ENCODE data around the gene GAS7. TPM values are rescaled to one million over a fixed set of nuclear protein-coding genes. Genes with fewer than 3 reads are reported as not detected.

GAS7 gene
- total and polyA plus RNA-seq, 2 of the 13 experiments (the other 11 are each of a cell fraction or from before 2014, with no cell fraction given): 1.0 to 5.2 TPM

GRCh38 chr17:10171122-10171571, 27.3 kb downstream of the GAS7 start:
- H2AFZ ChIP-seq (ENCODE audit: low read length): no peak overlapping the region
- intact Hi-C loops (cut with micrococcal nuclease; ENCODE audit: unreplicated experiment) (no loop called here), in situ Hi-C loops (cut with HindIII; ENCODE audit: extremely low pct_ligation_motif_present, low pct_unique_long_range_greater_than_20kb) (no loop called here)
- H4K20me1 ChIP-seq (ENCODE audit: insufficient read depth, low read length): no peaks in the 10 kb centered on the region
- ChIA-PET POLR2A (no interaction called here), CTCF (ENCODE audit: low intra/inter-chr PET ratio, low total read pairs) (no interaction called here)
- 7% methylated on average over 8 of the region's 8 CpGs for WGBS (ENCODE audit: low lambda C conversion rate)
- H3K9me3 ChIP-seq (ENCODE audit: low read length): no peaks in the 10 kb centered on the region
- no peaks in the 10 kb centered on the region for H3K36me3 ChIP-seq (replicated peaks in 1 of 2; ENCODE audit: control insufficient read depth in 1 of 2, insufficient read depth in 2 of 2, low read length in 2 of 2)
- no peak overlapping the region for H3K9ac ChIP-seq (ENCODE audit: insufficient read depth, low read depth, low read length)
- no TSS peak for BruUV-seq (replicated peaks)
- FAIRE-seq: no peak
- H3K27me3 ChIP-seq (ENCODE audit: control insufficient read depth in 1 of 2, insufficient read depth in 2 of 2, low read length in 2 of 2): peaks cover 0 to 21% of the 10 kb centered on the region in 2 experiments; a peak in 2 of 5 replicates
- H3K79me2 ChIP-seq (ENCODE audit: insufficient read depth, low read length): no peaks in the 10 kb centered on the region
- no peak for TF ChIP-seq MED13 (CRISPR knock-in tag; IDR thresholded peaks at IDR 0.05)
- no peak for TF ChIP-seq ATRX (CRISPR knock-in tag; IDR thresholded peaks at IDR 0.05; ENCODE audit: borderline replicate concordance)
- TF ChIP-seq ZNF296 (CRISPR knock-in tag; conservative IDR thresholded peaks at IDR 0.05): no peak
- TF ChIP-seq, protein P1, sequence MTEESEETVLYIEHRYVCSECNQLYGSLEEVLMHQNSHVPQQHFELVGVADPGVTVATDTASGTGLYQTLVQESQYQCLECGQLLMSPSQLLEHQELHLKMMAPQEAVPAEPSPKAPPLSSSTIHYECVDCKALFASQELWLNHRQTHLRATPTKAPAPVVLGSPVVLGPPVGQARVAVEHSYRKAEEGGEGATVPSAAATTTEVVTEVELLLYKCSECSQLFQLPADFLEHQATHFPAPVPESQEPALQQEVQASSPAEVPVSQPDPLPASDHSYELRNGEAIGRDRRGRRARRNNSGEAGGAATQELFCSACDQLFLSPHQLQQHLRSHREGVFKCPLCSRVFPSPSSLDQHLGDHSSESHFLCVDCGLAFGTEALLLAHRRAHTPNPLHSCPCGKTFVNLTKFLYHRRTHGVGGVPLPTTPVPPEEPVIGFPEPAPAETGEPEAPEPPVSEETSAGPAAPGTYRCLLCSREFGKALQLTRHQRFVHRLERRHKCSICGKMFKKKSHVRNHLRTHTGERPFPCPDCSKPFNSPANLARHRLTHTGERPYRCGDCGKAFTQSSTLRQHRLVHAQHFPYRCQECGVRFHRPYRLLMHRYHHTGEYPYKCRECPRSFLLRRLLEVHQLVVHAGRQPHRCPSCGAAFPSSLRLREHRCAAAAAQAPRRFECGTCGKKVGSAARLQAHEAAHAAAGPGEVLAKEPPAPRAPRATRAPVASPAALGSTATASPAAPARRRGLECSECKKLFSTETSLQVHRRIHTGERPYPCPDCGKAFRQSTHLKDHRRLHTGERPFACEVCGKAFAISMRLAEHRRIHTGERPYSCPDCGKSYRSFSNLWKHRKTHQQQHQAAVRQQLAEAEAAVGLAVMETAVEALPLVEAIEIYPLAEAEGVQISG (CRISPR knock-in tag; IDR thresholded peaks at IDR 0.05): no peak
- no peak for TF ChIP-seq PAXIP1 (CRISPR knock-in tag; conservative IDR thresholded peaks at IDR 0.05)
- TF ChIP-seq ZNF780A (CRISPR knock-in tag; IDR thresholded peaks at IDR 0.05): no peak
- TF ChIP-seq ZNF816 (CRISPR knock-in tag; IDR thresholded peaks at IDR 0.05; ENCODE audit: borderline replicate concordance): no peak
- TF ChIP-seq TGIF2 (CRISPR knock-in tag; IDR thresholded peaks at IDR 0.05): no peak
- no peak for TF ChIP-seq PLRG1 (conservative IDR thresholded peaks at IDR 0.05)
- TF ChIP-seq, protein P2, sequence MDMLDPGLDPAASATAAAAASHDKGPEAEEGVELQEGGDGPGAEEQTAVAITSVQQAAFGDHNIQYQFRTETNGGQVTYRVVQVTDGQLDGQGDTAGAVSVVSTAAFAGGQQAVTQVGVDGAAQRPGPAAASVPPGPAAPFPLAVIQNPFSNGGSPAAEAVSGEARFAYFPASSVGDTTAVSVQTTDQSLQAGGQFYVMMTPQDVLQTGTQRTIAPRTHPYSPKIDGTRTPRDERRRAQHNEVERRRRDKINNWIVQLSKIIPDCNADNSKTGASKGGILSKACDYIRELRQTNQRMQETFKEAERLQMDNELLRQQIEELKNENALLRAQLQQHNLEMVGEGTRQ (IDR thresholded peaks at IDR 0.05; ENCODE audit: low read depth, low read length): no peak
- TF ChIP-seq, protein P2 (CRISPR knock-in tag; IDR thresholded peaks at IDR 0.05; ENCODE audit: borderline replicate concordance): no peak
- no peak for TF ChIP-seq CENPBD1 (CRISPR knock-in tag; IDR thresholded peaks at IDR 0.05; ENCODE audit: borderline replicate concordance, low read depth)
- no peak for TF ChIP-seq ZNF619 (CRISPR knock-in tag; IDR thresholded peaks at IDR 0.05)
- TF ChIP-seq NFYB (CRISPR knock-in tag; IDR thresholded peaks at IDR 0.05): no peak
- no peak for TF ChIP-seq ZMYM2 (CRISPR knock-in tag; IDR thresholded peaks at IDR 0.05)
- ATAC-seq: no peak
- no peak overlapping the region for H3K27ac ChIP-seq (ENCODE audit: extremely low read length, insufficient read depth, low read length)
- no peak for DNase-seq (ENCODE audit: low spot score)
- no peak overlapping the region for H3K4me2 ChIP-seq (ENCODE audit: low read depth, low read length)
- H3K4me3 ChIP-seq (replicated peaks in 1 of 3; ENCODE audit: insufficient read depth in 1 of 3, low read depth in 2 of 3, low read length in 3 of 3): no peak overlapping the region
- H3K4me1 ChIP-seq (ENCODE audit: insufficient read depth, low read length): no peaks in the 10 kb centered on the region
